WTC11 (cell line): ENCODE measurements around the gene NR3C2. TPM values are rescaled to one million over a fixed set of nuclear protein-coding genes. Genes with fewer than 3 reads are reported as not detected.

Source experiments
- ATAC-seq: fragments of 200-7000 bp; cut with Tn5 transposase; 2 replicates; pipeline ENCODE4 v1.10.0; 2021; ENCODE audit warnings: mild to moderate bottlenecking, moderate library complexity
- CTCF ChIA-PET: fragments of 300-600 bp; sonication (Branson Sonifier 250); formaldehyde crosslinking; loops from one replicate; lab custom pipeline; 2021; ENCODE audit warnings: antibody characterized with exemption; lab: Charles Lee
- POLR2A ChIA-PET: fragments of 350-600 bp; sonication (Branson Sonifier 250); formaldehyde crosslinking; loops from one replicate; lab custom pipeline; 2021; ENCODE audit warnings: antibody characterized with exemption; lab: Charles Lee
- DNase-seq: peaks from one replicate; pipeline ENCODE4 v3.0.0; 2021; ENCODE audit warnings: low spot score
- H3K27ac Mint-ChIP-seq: 2 replicates; pipeline ENCODE4 v1.8.0; 2021; ENCODE audit warnings: mixed read lengths
- H3K27me3 Mint-ChIP-seq: 2 replicates; pipeline ENCODE4 v1.8.0; 2021; ENCODE audit warnings: low read depth, mild to moderate bottlenecking, moderate library complexity, mixed read lengths
- H3K36me3 Mint-ChIP-seq: 2 replicates; pipeline ENCODE4 v1.8.0; 2021; ENCODE audit warnings: mixed read lengths
- H3K4me1 Mint-ChIP-seq: 2 replicates; pipeline ENCODE4 v1.8.0; 2022; ENCODE audit warnings: mixed read lengths
- H3K4me3 Mint-ChIP-seq: 2 replicates; pipeline ENCODE4 v1.8.0; 2021; ENCODE audit warnings: mild to moderate bottlenecking, moderate library complexity, mixed read lengths
- H3K9me3 Mint-ChIP-seq: 2 replicates; pipeline ENCODE4 v1.8.0; 2021; ENCODE audit warnings: mixed read lengths
- ARID4B ChIP-seq: sonication (generic); formaldehyde crosslinking; IDR thresholded peaks from 2 replicates; pipeline ENCODE4 v1.8.0; 2023; ENCODE audit warnings: missing genetic modification reagents, mild to moderate bottlenecking, borderline replicate concordance
- ATF3 ChIP-seq: sonication (generic); formaldehyde crosslinking; conservative IDR thresholded peaks from 2 replicates; pipeline ENCODE4 v1.8.1; 2022; ENCODE audit warnings: mild to moderate bottlenecking, missing genetic modification reagents
- CBFB ChIP-seq: sonication (generic); formaldehyde crosslinking; IDR thresholded peaks from 2 replicates; pipeline ENCODE4 v1.8.1; 2022; ENCODE audit warnings: mild to moderate bottlenecking, low read depth, missing genetic modification reagents
- CREM ChIP-seq: sonication (generic); formaldehyde crosslinking; IDR thresholded peaks from 2 replicates; pipeline ENCODE4 v1.8.1; 2022; ENCODE audit warnings: mild to moderate bottlenecking, missing genetic modification reagents, moderate library complexity
- EMX1 ChIP-seq: fragments of 250-450 bp; sonication (Bioruptor Pico); IDR thresholded peaks from 2 replicates; pipeline ENCODE4 v1.8.0; 2021; ENCODE audit warnings: mild to moderate bottlenecking
- HMGA2 ChIP-seq: fragments of 250-450 bp; sonication (Bioruptor Pico); IDR thresholded peaks from 2 replicates; pipeline ENCODE4 v1.4.0; 2021; ENCODE audit warnings: mild to moderate bottlenecking, moderate library complexity
- IRF1 ChIP-seq: sonication (generic); formaldehyde crosslinking; IDR thresholded peaks from 2 replicates; pipeline ENCODE4 v1.8.0; 2023; ENCODE audit warnings: missing genetic modification reagents
- MXD4 ChIP-seq: fragments of 250-450 bp; sonication (Bioruptor Pico); IDR thresholded peaks from 2 replicates; pipeline ENCODE4 v1.8.0; 2021; ENCODE audit warnings: mild to moderate bottlenecking, moderate library complexity, borderline replicate concordance
- NR1H2 ChIP-seq: sonication (generic); formaldehyde crosslinking; IDR thresholded peaks from 2 replicates; pipeline ENCODE4 v1.9.0; 2021; ENCODE audit warnings: mild to moderate bottlenecking, moderate library complexity, missing genetic modification reagents
- PRRX2 ChIP-seq: fragments of 250-450 bp; sonication (Bioruptor Pico); IDR thresholded peaks from 2 replicates; pipeline ENCODE4 v1.8.0; 2021; ENCODE audit warnings: mild to moderate bottlenecking
- RELA ChIP-seq: sonication (generic); formaldehyde crosslinking; IDR thresholded peaks from 2 replicates; pipeline ENCODE4 v1.8.1; 2022; ENCODE audit warnings: missing genetic modification reagents, mild to moderate bottlenecking, borderline replicate concordance
- RORB ChIP-seq: fragments of 250-450 bp; sonication (Bioruptor Pico); IDR thresholded peaks from 2 replicates; pipeline ENCODE4 v1.9.0; 2021; ENCODE audit warnings: mild to moderate bottlenecking
- TP53 ChIP-seq: sonication (generic); formaldehyde crosslinking; IDR thresholded peaks from 2 replicates; pipeline ENCODE4 v1.8.1; 2023; ENCODE audit warnings: mild to moderate bottlenecking, missing genetic modification reagents
- ZBTB21 ChIP-seq: sonication (generic); formaldehyde crosslinking; IDR thresholded peaks from 2 replicates; pipeline ENCODE4 v1.8.1; 2023; ENCODE audit warnings: mild to moderate bottlenecking, missing genetic modification reagents, borderline replicate concordance
- ZBTB43 ChIP-seq: sonication (generic); formaldehyde crosslinking; IDR thresholded peaks from 2 replicates; pipeline ENCODE4 v1.8.1; 2023; ENCODE audit warnings: mild to moderate bottlenecking, missing genetic modification reagents
- ZNF219 ChIP-seq: sonication (generic); formaldehyde crosslinking; IDR thresholded peaks from 2 replicates; pipeline ENCODE4 v1.8.0; 2023; ENCODE audit warnings: missing genetic modification reagents, mild to moderate bottlenecking, borderline replicate concordance
- ZNF232 ChIP-seq: sonication (generic); formaldehyde crosslinking; IDR thresholded peaks from 2 replicates; pipeline ENCODE4 v1.8.0; 2022; ENCODE audit warnings: mild to moderate bottlenecking, missing genetic modification reagents
- ZNF263 ChIP-seq: sonication (generic); formaldehyde crosslinking; IDR thresholded peaks from 2 replicates; pipeline ENCODE4 v1.8.1; 2022; ENCODE audit warnings: low read depth, mild to moderate bottlenecking, moderate library complexity, missing genetic modification reagents
- ZNF512 ChIP-seq: sonication (generic); formaldehyde crosslinking; IDR thresholded peaks from 2 replicates; pipeline ENCODE4 v1.8.1; 2022; ENCODE audit warnings: missing genetic modification reagents, borderline replicate concordance
- total RNA-seq: library from RNA; stranded (reverse); gene quantifications from 3 replicates; pipeline ENCODE4 v1.2.3, GENCODE V29; 2021

NR3C2 gene
- total RNA-seq, 1 experiment from 2014 or later = 2.8 TPM

GRCh38 chr4:148204171-148204570 is 238.0 kb downstream of the NR3C2 start:
- H3K27me3 Mint-ChIP-seq = no peaks in the 10 kb centered on the region
- H3K4me3 Mint-ChIP-seq = no peak overlapping the region
- ChIA-PET CTCF (no interaction called here), POLR2A (no interaction called here)
- no peaks in the 10 kb centered on the region for H3K36me3 Mint-ChIP-seq
- ATAC-seq (no peak), DNase-seq (no peak)
- H3K4me1 Mint-ChIP-seq = peaks cover 29% of the 10 kb centered on the region
- TF ChIP-seq RELA (no peak), PRRX2 (no peak), ZNF219 (CRISPR knock-in tag) (no peak), MXD4 (CRISPR knock-in tag) (no peak), IRF1 (CRISPR knock-in tag) (no peak), ZNF263 (no peak)
- H3K27ac Mint-ChIP-seq = no peak overlapping the region
- no peaks in the 10 kb centered on the region for H3K9me3 Mint-ChIP-seq

- DNase-seq = peak; percentile 25
- peak; percentile 52 for ATAC-seq
- POLR2A ChIA-PET = no interaction called here
Observed at GRCh38 chr4:148203056-148203898, 238.9 kb downstream of the NR3C2 start.

More at GRCh38 chr4:148203056-148203898, 238.9 kb downstream of the NR3C2 start:
- Mint-ChIP-seq H3K4me3 (peak overlapping the region; percentile 18), H3K36me3 (no peaks in the 10 kb centered on the region), H3K4me1 (peaks cover 29% of the 10 kb centered on the region), H3K27ac (peak overlapping the region; percentile 60; the same call in 1 of the 2 replicates), H3K9me3 (no peaks in the 10 kb centered on the region), H3K27me3 (no peaks in the 10 kb centered on the region)
- CTCF ChIA-PET = no interaction called here
- TF ChIP-seq HMGA2 (CRISPR knock-in tag) (no peak), CREM (CRISPR knock-in tag) (no peak), MXD4 (CRISPR knock-in tag) (no peak), ARID4B (no peak), ZBTB43 (CRISPR knock-in tag) (no peak), ZBTB21 (CRISPR knock-in tag) (no peak), CBFB (CRISPR knock-in tag) (no peak), ZNF512 (CRISPR knock-in tag) (no peak), ZNF232 (no peak), NR1H2 (no peak), EMX1 (no peak), ATF3 (CRISPR knock-in tag) (no peak), RORB (CRISPR knock-in tag) (no peak), ZNF263 (no peak), TP53 (CRISPR knock-in tag) (no peak)
